Adipocyte (in vitro differentiated cells): ENCODE data around the gene GASK1B.

Experiments
- DNase-seq: peaks from one replicate; pipeline ENCODE4 v3.0.0-alpha.2; 2015; ENCODE audit warnings: low read depth
- H3K27me3 ChIP-seq: replicated peaks from 2 replicates; pipeline ENCODE4 v1.7.0; 2013; ENCODE audit warnings: mild to moderate bottlenecking, low read length, moderate library complexity; ENCODE audit not compliant: control insufficient read depth, insufficient read depth
- H3K36me3 ChIP-seq: 2 replicates; pipeline ENCODE4 v1.7.0; 2013; ENCODE audit warnings: low read length, mild to moderate bottlenecking, moderate library complexity; ENCODE audit not compliant: control insufficient read depth, insufficient read depth, severe bottlenecking
- H3K4me1 ChIP-seq: 2 replicates; pipeline ENCODE4 v1.7.0; 2013; ENCODE audit warnings: mild to moderate bottlenecking, low read length, moderate library complexity; ENCODE audit not compliant: control insufficient read depth, insufficient read depth
- H3K4me3 ChIP-seq: 2 replicates; pipeline ENCODE4 v1.7.0; 2013; ENCODE audit warnings: mild to moderate bottlenecking, low read length, moderate library complexity
- H3K9ac ChIP-seq: 2 replicates; pipeline ENCODE4 v1.7.0; 2013; ENCODE audit warnings: mild to moderate bottlenecking, low read length, moderate library complexity
- H3K9me3 ChIP-seq: 2 replicates; pipeline ENCODE4 v1.7.0; 2013; ENCODE audit warnings: mild to moderate bottlenecking, low read length, moderate library complexity; ENCODE audit not compliant: control insufficient read depth

Gene GASK1B

GRCh38 chr4:158133551-158133950 lies 39.3 kb downstream of the GASK1B start:
- Histone ChIP-seq H3K9ac (no peak overlapping the region), H3K9me3 (no peaks in the 10 kb centered on the region), H3K27me3 (no peaks in the 10 kb centered on the region), H3K36me3 (no peaks in the 10 kb centered on the region), H3K4me3 (no peak overlapping the region), H3K4me1 (peaks cover 19% of the 10 kb centered on the region)
- DNase-seq = no peak

GRCh38 chr4:158131027-158131426 lies 41.8 kb downstream of the GASK1B start:
- Histone ChIP-seq H3K27me3 (no peaks in the 10 kb centered on the region), H3K36me3 (no peaks in the 10 kb centered on the region), H3K9me3 (no peaks in the 10 kb centered on the region), H3K9ac (peak overlapping the region; percentile 31), H3K4me1 (peaks cover 29% of the 10 kb centered on the region), H3K4me3 (peak overlapping the region; percentile 34)
- peak; percentile 44 for DNase-seq

- Histone ChIP-seq H3K27me3 (no peaks in the 10 kb centered on the region), H3K9me3 (no peaks in the 10 kb centered on the region), H3K4me3 (peak overlapping the region; percentile 34), H3K9ac (no peak overlapping the region), H3K36me3 (no peaks in the 10 kb centered on the region), H3K4me1 (peaks cover 29% of the 10 kb centered on the region)
- no peak for DNase-seq
Measured at GRCh38 chr4:158130204-158130603, 42.6 kb downstream of the GASK1B start.

- H3K36me3 ChIP-seq = no peaks in the 10 kb centered on the region
- H3K9me3 ChIP-seq = no peaks in the 10 kb centered on the region
- DNase-seq = no peak
- H3K9ac ChIP-seq = no peak overlapping the region
- H3K4me3 ChIP-seq = no peak overlapping the region
- H3K4me1 ChIP-seq = peaks cover 29% of the 10 kb centered on the region
- no peaks in the 10 kb centered on the region for H3K27me3 ChIP-seq
Measured at GRCh38 chr4:158129694-158130093, 43.1 kb downstream of the GASK1B start.

GRCh38 chr4:158128540-158128939 lies 44.3 kb downstream of the GASK1B start:
- Histone ChIP-seq H3K36me3 (no peaks in the 10 kb centered on the region), H3K4me3 (no peak overlapping the region), H3K4me1 (peaks cover 29% of the 10 kb centered on the region), H3K9ac (no peak overlapping the region), H3K9me3 (no peaks in the 10 kb centered on the region), H3K27me3 (no peaks in the 10 kb centered on the region)
- DNase-seq = no peak

GRCh38 chr4:158125310-158125709 lies 47.5 kb downstream of the GASK1B start:
- H3K36me3 ChIP-seq = no peaks in the 10 kb centered on the region
- DNase-seq = no peak
- no peaks in the 10 kb centered on the region for H3K9me3 ChIP-seq
- peaks cover 39% of the 10 kb centered on the region for H3K4me1 ChIP-seq
- no peak overlapping the region for H3K4me3 ChIP-seq
- no peaks in the 10 kb centered on the region for H3K27me3 ChIP-seq
- H3K9ac ChIP-seq = no peak overlapping the region
